NCI-H226 (cell line): ENCODE data around the gene CLCN1.
"Not testable (repeated sequence)": the region's sequence is repeated elsewhere in the genome, so short reads cannot be mapped to it uniquely, and the experiment has no call there.

Experiments
- DNase-seq: peaks from one replicate; pipeline ENCODE4 v3.0.0-alpha.2; 2015

CLCN1 gene

GRCh38 chr7:143388051-143388450 is 72.1 kb downstream of the CLCN1 start:
- no peak for DNase-seq

- no peak for DNase-seq
These were observed 72.7 kb downstream of the CLCN1 start for GRCh38 chr7:143388491-143389101.

- DNase-seq = no peak
These were observed 73.6 kb downstream of the CLCN1 start for GRCh38 chr7:143389316-143390103.

- no peak for DNase-seq
These were observed 74.3 kb downstream of the CLCN1 start for GRCh38 chr7:143390104-143390772.

- no peak for DNase-seq
These were observed 74.9 kb downstream of the CLCN1 start for GRCh38 chr7:143390773-143391317.

- peak; percentile 87 for DNase-seq
These were observed 75.8 kb downstream of the CLCN1 start for GRCh38 chr7:143391462-143392404.

GRCh38 chr7:143392427-143392826 is 76.5 kb downstream of the CLCN1 start:
- DNase-seq = not testable (repeated sequence)

- DNase-seq = no peak
These were observed 77.0 kb downstream of the CLCN1 start for GRCh38 chr7:143392875-143393266.

GRCh38 chr7:143393267-143394041 is 77.5 kb downstream of the CLCN1 start:
- DNase-seq = peak; percentile 50

- DNase-seq = no peak
These were observed 78.2 kb downstream of the CLCN1 start for GRCh38 chr7:143394068-143394467.

- DNase-seq = no peak
These were observed 78.9 kb downstream of the CLCN1 start for GRCh38 chr7:143394777-143395176.

GRCh38 chr7:143395187-143396149 is 79.6 kb downstream of the CLCN1 start:
- no peak for DNase-seq

GRCh38 chr7:143396182-143396581 is 80.3 kb downstream of the CLCN1 start:
- no peak for DNase-seq

- DNase-seq = no peak
These were observed 81.0 kb downstream of the CLCN1 start for GRCh38 chr7:143396625-143397556.

GRCh38 chr7:143397710-143398530 is 82.0 kb downstream of the CLCN1 start:
- no peak for DNase-seq

GRCh38 chr7:143398616-143399015 is 82.7 kb downstream of the CLCN1 start:
- no peak for DNase-seq

GRCh38 chr7:143399151-143399550 is 83.2 kb downstream of the CLCN1 start:
- DNase-seq = no peak

- no peak for DNase-seq
These were observed 83.7 kb downstream of the CLCN1 start for GRCh38 chr7:143399642-143400041.
